Measurements from ENCODE around the gene WDR44.

Gene WDR44

GRCh38 chrX:118499295-118499694 lies 153.4 kb downstream of the WDR44 start:
- DNase-seq (ENCODE audit: low read depth) = no peak
- no peak for TF ChIP-seq CTCF (conservative IDR thresholded peaks at IDR 0.05; ENCODE audit: low read length)
- no peak overlapping the region for H3K4me3 ChIP-seq (ENCODE audit: low read length)

Measured in AG10803 (cell line).